DMS153 (cell line): ENCODE data around the gene AMZ1.
A peak's percentile ranks its signal among the peaks of the same experiment; 100 is the strongest.
"Not testable (repeated sequence)": the region's sequence is repeated elsewhere in the genome, so short reads cannot be mapped to it uniquely, and the experiment has no call there.

ENCODE experiments used
- DNase-seq: peaks from one replicate; lab custom pipeline; 2025; lab: John Stamatoyannopoulos, UW

The AMZ1 gene

DNA sequence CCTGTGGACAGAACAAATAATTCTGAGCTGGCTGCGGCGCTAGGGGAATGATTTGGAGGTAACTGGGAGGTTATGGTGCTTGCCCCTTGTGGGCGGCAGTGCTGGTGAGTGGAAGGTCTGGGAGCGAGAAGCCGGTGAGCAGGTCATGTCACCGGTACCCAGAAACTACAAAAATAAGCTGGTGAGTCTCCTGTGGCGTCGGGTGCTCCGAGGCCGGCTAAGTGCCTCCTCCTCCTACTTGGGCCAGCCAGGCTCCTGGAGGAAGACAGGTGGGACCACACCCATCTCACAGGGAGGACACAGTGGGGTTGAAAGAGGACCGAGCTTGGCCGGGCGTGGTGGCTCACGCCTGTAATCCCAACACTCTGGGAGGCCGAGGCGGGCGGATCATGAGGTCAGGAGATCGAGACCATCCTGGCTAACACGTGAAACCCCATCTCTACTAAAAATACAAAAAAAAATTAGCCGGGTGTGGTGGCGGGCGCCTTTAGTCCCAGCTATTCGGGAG is 4.0 kb downstream of the AMZ1 start:
- not testable (repeated sequence) for DNase-seq

DNA sequence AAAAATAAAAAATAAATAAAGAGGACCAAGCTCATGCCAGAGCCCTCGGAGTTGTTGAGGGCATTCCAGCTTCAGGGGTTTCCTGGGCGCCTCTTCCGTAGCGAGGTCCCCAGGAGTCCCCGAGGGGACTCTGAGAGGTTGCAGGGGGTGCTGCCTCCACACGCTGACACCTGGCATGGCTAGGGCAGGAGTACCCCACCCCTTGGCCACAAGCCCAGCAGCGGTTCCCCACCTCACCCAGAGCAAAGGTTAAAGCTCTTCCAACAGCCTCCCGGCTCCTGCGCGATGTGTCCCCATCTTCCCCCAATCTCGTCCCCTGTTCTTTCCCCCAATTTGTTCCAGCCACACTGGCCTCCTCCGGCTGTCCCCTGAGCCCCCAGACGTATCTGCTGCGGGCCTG is 4.5 kb downstream of the AMZ1 start:
- no peak for DNase-seq

DNA sequence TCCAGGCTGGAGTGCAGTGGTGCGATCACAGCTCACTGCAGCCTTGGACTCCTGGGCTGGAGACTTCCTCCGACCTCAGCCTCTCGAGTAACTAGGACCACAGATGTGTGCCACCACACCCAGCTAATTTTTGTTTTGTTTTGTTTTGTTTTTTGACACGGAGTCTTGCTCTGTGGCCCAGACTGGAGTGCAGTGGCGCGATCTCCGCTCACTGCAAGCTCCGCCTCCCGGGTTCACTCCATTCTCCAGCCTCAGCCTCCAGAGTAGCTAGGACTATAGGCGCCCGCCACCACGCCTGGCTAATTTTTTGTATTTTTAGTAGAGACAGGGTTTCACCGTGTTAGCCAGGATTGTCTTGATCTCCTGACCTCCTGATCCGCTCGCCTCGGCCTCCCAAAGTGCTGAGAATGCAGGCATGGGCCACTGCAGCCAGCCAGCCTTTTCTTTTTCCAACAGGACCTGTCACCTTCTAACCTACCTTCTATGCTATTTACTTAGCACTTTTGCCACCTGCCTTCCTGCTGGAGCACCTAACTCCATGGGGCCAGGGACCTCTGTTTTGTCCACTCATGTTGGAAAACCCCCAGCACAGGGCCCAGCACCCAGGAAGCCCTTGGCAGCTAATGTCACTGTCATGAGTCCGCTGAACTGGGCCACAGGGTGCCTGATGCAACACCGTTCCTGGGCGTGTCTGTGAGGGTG is 5.6 kb downstream of the AMZ1 start:
- DNase-seq: not testable (repeated sequence)

DNA sequence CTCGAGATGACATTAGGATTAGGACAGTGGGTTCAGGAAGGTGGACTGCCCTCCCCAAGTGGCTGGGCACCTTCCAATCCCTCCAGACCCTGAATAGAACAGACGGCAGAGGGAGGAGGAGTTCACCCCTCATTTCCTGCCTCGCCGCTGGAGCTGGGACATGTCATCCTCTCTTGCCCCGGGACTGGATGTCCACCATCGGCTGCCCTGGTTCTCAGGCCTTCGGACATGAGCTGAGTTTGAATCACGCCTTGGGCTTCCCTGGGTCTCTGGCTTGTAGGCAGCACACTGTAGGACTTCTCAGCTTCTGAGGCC is 6.1 kb downstream of the AMZ1 start:
- DNase-seq: not testable (repeated sequence)

DNA sequence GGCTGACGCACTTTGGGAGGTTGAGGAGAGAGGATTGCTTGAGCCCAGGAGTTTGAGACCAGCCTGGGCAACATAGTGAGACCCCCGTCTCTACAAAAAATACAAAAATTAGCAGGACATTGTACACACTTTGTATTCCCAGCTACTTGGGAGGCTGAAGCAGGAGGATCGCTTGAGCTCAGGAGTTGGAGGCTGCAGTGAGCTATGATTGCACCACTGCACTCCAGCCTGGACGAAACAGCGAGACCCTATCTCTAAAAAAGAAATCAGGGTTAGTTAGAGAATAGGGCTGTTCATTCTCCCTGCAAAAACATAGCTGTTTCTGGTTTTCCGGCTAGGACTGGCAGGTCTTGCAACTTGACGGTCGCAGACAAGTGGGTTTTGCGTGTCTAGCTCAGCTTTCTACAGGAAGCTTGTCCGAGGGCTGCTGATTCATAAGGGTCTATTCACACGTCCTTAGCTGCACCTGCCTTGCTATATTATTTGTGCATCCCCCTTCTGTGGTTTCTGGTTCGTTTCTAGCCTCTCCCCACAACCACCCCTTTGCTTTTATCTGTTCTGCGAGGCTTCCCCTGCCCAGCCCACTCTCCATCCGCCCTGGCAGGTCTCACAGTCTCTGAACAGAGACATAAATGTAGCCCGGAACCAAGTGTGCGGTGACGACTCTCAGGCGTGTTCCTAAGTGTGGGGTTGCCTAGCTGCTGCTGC is 10.7 kb downstream of the AMZ1 start:
- peak; percentile 72 for DNase-seq

DNA sequence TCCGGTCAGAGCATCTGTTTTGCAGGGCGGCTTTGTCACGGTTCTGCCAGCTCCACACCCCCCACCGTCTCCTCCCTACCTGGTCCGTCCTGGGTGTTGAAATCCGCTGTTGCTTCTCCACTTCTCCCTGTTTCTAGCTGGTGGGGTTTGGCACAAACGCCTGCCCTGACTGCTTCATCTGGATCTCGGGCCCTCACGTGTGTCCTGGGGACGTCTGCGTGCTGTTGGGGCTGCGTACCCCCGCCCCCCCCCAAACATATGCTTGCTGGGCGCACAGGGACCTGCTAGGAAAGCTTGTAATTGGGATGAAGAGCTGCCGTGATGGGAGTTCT is 11.3 kb downstream of the AMZ1 start:
- no peak for DNase-seq

DNA sequence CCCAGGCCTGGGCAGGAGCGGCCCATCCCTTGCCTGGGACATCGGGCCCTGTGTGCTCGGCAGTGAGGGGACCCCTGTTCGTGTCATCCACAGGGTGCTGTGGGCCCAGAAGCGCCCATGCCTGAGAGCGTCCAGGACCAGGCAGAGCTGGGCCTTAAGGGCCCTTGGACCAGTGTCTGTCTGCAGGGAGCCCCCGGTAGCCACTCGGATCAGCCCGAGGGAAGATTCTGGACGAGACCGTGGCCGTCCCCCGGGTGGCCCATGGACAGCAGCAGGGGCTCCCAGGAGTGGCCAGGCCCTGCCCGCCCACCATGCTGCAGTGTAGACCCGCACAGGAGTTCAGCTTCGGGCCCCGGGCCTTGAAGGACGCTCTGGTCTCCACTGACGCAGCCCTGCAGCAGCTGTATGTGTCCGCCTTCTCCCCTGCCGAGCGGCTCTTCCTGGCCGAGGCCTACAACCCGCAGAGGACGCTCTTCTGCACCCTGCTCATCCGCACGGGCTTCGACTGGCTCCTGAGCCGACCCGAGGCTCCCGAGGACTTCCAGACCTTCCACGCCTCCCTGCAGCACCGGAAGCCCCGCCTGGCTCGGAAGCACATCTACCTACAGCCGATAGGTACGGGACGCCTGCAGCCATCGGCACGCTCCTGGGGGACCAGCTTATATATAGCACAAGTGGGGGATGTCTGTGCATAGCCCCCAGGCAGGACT is 12.3 kb downstream of the AMZ1 start:
- no peak for DNase-seq

DNA sequence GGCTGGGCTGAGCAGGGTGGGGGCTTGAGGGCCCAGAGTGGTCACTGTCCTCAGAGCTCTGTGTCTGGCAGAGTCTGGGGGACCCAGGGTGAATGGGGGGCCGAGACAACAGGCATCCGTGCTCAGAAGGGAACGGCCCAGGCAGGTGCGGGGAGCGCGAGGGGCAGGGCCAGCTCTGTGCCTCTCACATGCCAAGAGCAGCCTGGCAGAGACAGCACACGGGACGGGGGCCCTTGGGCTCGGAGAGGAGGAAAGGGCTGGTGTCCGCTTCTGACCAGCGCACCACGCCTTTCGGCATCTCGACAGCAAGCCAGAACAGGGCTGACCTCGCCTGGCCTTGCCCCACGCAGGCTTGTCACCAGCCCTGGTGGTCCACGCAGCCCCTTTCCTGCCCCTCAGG is 13.4 kb downstream of the AMZ1 start:
- no peak for DNase-seq

DNA sequence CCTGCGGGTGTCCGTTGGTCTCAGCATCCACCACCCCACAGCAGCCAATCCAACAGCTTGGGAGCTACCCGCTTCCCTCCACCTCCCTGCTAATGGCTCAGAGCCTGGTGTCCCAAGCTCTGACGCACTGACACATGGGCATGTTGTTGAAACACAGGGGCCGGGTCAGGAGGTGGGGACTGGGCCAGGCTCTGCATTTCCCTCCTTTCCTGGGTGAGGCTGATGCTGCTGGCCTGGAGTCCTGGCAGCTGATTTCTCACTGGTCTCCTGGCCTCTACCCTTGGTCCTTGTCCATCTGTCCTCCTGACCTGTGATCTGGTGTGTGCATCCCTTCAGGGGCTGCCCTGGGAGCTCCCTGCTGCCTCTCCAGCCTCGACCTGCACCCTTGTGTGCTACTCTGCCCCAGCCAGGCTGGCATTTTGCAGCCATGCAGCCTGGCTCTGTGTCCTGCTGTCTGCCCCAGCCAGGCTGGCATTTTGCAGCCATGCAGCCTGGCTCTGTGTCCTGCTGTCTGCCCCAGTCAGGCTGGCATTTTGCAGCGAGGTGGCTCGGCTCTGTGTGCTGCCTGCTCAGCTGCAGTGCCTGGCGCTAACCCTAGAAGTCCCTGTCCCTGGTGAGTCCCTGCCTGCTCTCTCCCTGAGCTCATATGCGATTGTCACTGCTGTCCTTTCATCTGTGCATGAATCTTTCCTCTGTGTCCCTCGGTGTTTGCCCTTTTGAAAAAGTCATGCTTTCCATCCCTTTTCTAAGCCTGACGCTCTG is 14.0 kb downstream of the AMZ1 start:
- no peak for DNase-seq

DNA sequence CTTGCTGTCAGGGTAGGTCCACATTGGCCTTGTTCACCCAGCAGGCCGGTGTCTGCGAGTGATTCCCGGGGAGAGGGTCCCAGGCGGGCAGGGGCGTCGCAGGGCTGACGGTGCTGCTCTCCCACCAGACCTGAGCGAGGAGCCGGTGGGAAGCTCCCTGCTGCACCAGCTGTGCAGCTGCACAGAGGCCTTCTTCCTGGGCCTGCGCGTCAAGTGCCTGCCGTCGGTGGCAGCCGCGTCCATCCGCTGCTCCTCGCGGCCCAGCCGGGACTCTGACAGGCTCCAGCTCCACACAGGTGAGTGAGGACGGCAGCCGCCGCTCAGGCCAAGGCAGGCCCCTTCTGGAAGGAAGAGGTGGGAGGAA is 14.6 kb downstream of the AMZ1 start:
- no peak for DNase-seq

DNA sequence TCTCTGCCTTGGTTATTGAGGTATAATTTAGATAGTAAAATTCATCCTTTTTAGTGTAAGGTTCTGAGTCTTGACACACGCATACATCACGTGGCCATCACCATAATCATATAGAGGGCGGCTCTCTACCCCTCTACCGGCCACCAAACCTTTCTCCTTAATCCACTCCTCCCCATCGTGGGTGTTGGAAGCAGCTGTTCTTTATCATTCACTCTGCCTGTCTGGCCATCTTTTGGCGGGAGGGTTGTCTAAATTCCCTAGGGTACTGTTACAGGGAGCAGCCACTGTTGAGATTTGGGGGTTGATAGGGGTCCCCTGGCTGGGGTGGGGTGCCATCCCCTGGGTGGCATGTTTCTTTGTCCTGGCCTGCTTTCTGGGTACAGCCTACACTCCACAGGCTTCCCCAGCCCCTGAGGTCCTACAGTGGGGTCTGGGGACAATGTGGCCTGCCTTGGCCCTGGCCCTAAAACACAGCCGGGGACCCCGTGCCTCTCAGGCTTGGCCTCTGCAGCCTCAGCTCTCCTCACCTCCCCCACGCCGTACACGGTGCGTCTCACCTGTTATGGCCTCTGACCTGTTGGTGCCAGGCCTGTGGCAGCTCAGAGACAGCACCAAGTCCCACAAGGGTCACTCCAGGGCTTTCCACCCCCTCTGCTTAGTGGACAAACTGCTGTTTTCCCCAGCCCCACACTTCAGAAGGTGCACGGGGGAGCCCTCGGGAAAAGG is 17.5 kb downstream of the AMZ1 start:
- no peak for DNase-seq

DNA sequence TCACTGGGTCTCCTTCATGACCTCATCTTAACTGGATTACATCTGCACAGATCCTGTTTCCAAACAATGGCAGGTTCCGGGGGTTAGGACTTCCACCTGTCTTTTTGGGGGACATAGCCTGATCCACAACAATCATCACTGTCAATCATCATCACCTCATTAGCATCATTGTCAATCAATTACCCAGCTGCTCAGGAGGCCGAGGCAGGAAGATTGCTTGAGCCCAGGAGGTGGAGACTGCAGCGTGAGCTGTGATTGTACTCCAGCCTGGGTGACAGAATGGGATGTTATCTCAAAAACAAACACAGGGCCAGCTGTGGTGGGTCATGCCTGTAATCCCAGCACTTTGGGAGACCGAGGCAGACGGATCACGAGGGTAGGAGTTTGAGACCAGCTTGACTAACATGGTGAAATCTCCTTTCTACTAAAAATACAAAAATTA is 18.7 kb downstream of the AMZ1 start:
- no peak for DNase-seq

DNA sequence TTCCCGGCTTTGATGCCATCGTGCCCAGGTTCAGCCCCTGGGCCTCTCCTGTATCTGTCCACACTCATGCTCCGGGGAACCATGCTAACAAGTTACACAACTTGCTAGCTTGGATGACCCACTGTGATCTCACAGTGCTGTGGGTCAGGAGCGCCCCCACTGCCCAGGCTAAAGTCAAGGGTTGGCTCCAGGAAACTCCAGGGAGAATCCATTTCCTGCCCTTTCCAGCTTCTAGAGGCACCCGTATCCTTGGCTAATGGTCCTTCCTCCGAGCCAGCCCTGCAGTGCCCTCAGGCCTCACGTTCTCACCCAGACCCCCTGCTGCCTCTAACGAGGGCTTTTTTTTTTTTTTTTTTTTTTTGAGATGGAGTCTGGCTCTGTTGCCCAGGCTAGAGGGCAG is 19.5 kb downstream of the AMZ1 start:
- DNase-seq: no peak

DNA sequence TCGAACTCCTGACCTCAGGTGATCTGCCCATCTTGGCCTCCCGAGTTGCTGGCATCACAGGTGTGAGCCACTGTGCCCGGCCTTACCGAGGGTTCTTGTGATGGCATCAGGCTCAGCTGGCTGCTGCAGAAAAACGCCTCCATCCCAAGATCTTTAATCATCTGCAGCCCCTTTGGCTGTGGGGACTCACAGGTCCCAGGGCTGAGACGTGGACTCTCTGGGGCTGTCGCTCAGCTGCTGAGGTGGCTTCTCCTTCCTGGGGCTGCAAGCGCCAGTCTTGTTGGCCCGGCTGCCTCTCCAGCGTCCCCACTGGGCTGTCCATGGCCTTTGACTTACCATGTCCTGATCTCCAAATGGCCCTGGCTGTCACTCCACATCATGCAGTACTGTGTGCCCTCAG is 20.0 kb downstream of the AMZ1 start:
- DNase-seq: no peak

DNA sequence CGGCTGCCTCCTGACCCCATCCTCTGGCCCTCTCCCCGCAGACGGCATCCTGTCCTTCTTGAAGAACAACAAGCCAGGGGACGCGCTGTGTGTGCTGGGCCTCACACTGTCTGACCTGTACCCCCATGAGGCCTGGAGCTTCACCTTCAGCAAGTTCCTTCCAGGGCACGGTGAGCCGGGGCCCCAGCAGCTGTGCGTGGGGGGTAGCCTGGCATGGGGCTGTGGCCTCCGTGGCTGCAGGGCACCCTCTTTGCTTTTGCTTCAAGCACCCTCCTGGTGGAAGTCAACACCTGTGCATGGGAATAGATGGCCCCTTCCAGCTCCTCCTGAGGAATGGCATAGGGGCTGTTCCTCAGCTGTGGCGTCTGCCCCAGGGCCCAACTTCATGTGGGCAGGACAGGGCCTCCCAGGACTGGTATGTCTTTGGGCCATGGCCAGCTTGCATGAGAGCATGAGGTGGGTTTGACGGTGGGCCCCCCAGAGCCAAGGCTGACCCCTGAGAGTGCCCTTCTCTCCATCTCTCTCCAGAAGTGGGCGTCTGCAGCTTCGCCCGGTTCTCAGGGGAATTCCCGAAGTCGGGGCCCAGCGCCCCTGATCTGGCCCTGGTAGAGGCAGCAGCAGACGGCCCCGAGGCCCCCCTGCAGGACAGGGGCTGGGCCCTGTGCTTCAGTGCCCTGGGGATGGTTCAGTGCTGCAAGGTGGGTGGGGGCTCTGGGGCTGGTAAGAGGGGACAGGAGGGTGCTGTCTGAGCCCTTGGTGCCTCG is 20.7 kb downstream of the AMZ1 start:
- no peak for DNase-seq

DNA sequence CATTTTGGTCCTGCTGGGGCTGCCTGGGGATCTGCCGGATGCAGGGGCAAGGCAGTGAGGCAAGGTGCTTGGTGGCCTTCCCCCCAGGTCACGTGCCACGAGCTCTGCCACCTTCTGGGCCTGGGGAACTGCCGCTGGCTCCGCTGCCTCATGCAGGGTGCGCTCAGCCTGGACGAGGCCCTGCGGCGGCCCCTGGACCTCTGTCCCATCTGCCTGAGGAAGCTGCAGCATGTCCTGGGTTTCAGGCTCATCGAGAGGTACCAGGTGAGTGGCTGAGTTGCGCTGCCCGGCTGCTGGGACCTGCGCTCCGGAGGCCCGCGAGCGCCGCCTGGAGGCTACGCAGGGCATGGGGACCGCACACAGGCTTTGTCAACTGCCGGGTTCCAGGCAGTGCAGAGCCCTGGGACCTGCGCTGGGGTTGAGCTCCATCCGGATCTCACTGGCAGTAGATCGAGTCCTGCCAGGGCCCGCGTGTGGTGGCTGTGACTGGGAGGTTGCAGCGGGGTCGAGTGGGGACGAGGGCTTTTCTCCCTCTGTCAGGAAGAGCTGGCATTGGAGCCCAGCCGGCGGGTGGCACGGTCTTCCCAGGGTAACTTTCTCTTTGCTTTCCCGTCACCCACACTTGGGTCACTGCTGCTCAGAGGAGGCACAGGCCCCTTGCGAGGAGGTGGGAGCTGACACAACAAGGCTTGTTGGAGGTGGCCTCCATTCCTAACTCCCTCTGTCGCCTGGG is 21.7 kb downstream of the AMZ1 start:
- DNase-seq: no peak

DNA sequence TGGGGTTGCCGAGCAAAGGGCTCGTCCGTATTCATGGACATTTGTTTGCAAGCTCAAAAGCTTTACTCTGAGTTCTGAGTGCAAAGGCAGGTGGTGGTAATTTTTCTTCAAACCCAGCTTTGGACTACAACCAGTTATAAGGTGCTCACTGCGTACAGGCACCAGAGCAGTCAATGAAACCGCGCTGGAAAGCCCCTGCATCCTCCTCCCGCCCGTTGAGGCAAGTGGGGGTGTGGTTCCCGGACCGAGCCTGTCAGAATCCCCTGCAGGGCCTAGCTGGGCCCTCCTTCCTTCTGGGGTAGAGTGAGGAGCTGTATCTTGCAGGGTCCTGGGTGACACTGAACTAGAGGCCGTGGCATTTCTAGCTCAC is 22.3 kb downstream of the AMZ1 start:
- no peak for DNase-seq

DNA sequence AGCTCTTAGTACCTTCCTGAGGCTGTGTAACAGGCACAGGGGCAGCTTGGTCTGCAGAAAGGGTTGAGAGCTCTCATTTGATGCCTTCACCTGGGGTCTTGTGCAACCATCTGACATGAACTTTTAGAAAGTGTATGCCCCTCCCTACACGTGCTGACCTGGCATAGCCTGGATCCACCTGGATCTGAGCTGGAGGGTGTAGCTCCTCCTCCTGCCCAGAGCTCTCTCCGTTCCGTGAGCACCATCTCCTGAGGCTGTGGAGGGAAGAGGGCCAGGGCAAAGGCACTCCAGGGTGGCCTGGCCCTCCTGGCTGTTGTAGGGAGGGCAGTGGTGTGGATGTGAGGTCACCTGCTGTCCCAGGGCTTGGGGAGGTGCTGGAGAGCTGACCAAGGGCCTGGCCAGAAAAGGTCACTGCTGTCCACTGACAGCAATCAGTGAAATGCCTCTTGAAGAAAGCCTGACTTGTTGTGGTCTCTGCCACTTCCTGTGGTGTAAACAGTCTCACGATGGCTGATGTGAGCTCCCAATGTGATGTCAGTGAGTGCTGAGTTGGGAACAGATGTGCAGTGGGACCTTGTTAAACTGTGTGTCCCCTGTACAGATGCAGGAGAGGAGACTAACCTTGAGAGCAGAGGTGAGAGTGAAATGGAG is 23.0 kb downstream of the AMZ1 start:
- no peak for DNase-seq

DNA sequence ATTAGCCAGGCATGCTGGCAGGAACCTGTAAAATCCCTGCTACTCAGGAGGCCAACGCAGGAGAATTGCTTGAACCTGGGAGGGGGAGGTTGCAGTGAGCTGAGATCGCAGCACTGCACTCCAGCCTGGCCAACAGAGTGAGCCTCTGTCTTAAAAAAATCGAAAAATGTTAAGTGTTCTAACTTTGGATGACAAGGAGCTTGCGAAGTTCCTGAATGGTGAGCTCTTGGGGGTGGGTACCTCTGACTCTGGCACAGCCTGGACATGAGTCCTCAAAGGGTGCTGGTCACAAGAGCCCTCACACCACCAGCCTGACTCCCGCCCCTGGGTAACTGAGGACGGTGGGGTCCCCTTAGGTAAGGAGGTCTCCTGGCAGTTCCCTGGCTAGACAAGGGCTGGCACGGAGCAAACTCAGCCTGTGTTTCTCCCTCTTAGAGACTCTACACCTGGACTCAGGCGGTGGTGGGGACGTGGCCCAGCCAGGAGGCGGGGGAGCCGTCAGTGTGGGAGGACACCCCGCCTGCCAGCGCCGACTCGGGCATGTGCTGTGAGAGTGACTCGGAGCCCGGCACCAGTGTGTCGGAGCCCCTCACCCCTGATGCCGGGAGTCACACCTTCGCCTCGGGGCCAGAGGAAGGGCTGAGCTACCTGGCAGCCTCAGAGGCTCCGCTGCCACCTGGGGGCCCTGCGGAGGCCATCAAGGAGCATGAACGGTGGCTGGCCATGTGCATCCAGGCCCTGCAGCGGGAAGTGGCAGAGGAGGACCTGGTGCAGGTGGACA is 24.1 kb downstream of the AMZ1 start:
- no peak for DNase-seq
